H1 (cell line): ENCODE measurements around the gene PFKP. TPM values are rescaled to one million over a fixed set of nuclear protein-coding genes. Genes with fewer than 3 reads are reported as not detected.

ENCODE experiments used
- CTCF ChIA-PET: fragments of 300-600 bp; sonication (Branson Sonifier 250); formaldehyde crosslinking; loops from one replicate; lab custom pipeline; 2021; ENCODE audit not compliant: partially characterized antibody; lab: Charles Lee
- POLR2A ChIA-PET: fragments of 300-600 bp; sonication (Branson Sonifier 250); formaldehyde crosslinking; loops from one replicate; lab custom pipeline; 2021; ENCODE audit warnings: inconsistent platforms; ENCODE audit not compliant: partially characterized antibody; lab: Charles Lee
- DNase-seq, 2 experiments: peaks; one replicate each; pipeline versions ENCODE4 v3.0.0 to v3.0.0-alpha.2; 2010 to 2022; ENCODE audit warnings: low spot score in 2 of 2, low read depth in 1 of 2, mixed read lengths in 1 of 2
- FAIRE-seq: peaks from 2 replicates; lab custom pipeline; 2011; peaks lifted over from hg19 to GRCh38; lab: Jason Lieb, UNC
- H2AFZ ChIP-seq: 2 replicates; pipeline ENCODE4 v1.8.1; 2012; ENCODE audit warnings: low read length, inconsistent platforms
- H2AK5ac ChIP-seq: 2 replicates; pipeline ENCODE4 v1.6.1; 2013; ENCODE audit warnings: low read depth, low read length
- H2BK120ac ChIP-seq: replicated peaks from 2 replicates; pipeline ENCODE3; 2013; ENCODE audit warnings: low read depth, low read length, inconsistent platforms
- H2BK12ac ChIP-seq: 2 replicates; pipeline ENCODE4 v1.6.1; 2013; ENCODE audit warnings: low read depth, low read length
- H2BK15ac ChIP-seq: 2 replicates; pipeline ENCODE4 v1.6.1; 2013; ENCODE audit warnings: low read length
- H2BK20ac ChIP-seq: 2 replicates; pipeline ENCODE4 v1.6.1; 2013; ENCODE audit warnings: low read length
- H2BK5ac ChIP-seq: 2 replicates; pipeline ENCODE4 v1.6.1; 2013; ENCODE audit warnings: low read depth, low read length
- H3K14ac ChIP-seq: 2 replicates; pipeline ENCODE4 v1.6.1; 2013; ENCODE audit warnings: inconsistent platforms; ENCODE audit not compliant: insufficient read length
- H3K18ac ChIP-seq: 2 replicates; pipeline ENCODE4 v1.6.1; 2013; ENCODE audit warnings: low read length; ENCODE audit errors: extremely low read depth
- H3K23ac ChIP-seq: 2 replicates; pipeline ENCODE4 v1.6.1; 2013; ENCODE audit warnings: inconsistent platforms; ENCODE audit not compliant: insufficient read length
- H3K23me2 ChIP-seq: 2 replicates; pipeline ENCODE4 v1.6.1; 2013; ENCODE audit warnings: low read depth, low read length
- H3K27ac ChIP-seq: 2 replicates; pipeline ENCODE4 v1.6.1; 2011; ENCODE audit warnings: low read depth, low read length, inconsistent platforms
- H3K27me3 ChIP-seq, 4 experiments: replicated peaks in 1 of 4; 1 replicate in 1 of 4; 2 replicates in 3 of 4; pipeline versions ENCODE4 v1.6.1 to v1.8.1; 2011 to 2013; ENCODE audit warnings: low read length in 3 of 4, mild to moderate bottlenecking in 3 of 4, inconsistent platforms in 2 of 4, mixed read lengths in 2 of 4, moderate library complexity in 1 of 4; ENCODE audit not compliant: control insufficient read depth in 3 of 4, insufficient read depth in 3 of 4; ENCODE audit errors: extremely low read depth in 1 of 4
- H3K36me3 ChIP-seq, 4 experiments: 2 replicates each; pipeline versions ENCODE4 v1.6.1 to v1.8.1; 2011 to 2013; ENCODE audit warnings: mild to moderate bottlenecking in 4 of 4, low read length in 3 of 4, moderate library complexity in 2 of 4, control low read depth in 1 of 4, inconsistent platforms in 1 of 4; ENCODE audit not compliant: insufficient read depth in 4 of 4, control insufficient read depth in 2 of 4
- H3K4ac ChIP-seq: replicated peaks from 2 replicates; pipeline ENCODE3; 2013; ENCODE audit warnings: low read length, low read depth, mixed read lengths, inconsistent platforms; ENCODE audit not compliant: insufficient read length
- H3K4me1 ChIP-seq, 4 experiments: replicated peaks in 1 of 4; 1 replicate in 1 of 4; 2 replicates in 3 of 4; pipeline versions ENCODE4 v1.6.1 to v1.8.1; 2011 to 2013; ENCODE audit warnings: low read length in 3 of 4, inconsistent platforms in 2 of 4, mixed read lengths in 1 of 4; ENCODE audit not compliant: insufficient read depth in 4 of 4, control insufficient read depth in 3 of 4
- H3K4me2 ChIP-seq, 2 experiments: 2 replicates each; pipeline versions ENCODE4 v1.6.1 to v1.8.1; 2011 to 2013; ENCODE audit warnings: low read depth in 2 of 2, low read length in 2 of 2, control low read depth in 1 of 2, inconsistent platforms in 1 of 2, mild to moderate bottlenecking in 1 of 2; ENCODE audit not compliant: insufficient read depth in 1 of 2
- H3K4me3 ChIP-seq, 4 experiments: fragments of 200-600, 300-600 bp in 1 of 4; sonication (generic), shearing (Covaris generic), sonication (Bioruptor Twin) in 1 of 4; 2 replicates each; pipeline versions ENCODE4 v1.5.1 to v1.8.1; 2011 to 2016; ENCODE audit warnings: low read length in 4 of 4, low read depth in 3 of 4, control low read depth in 2 of 4, inconsistent platforms in 2 of 4, mild to moderate bottlenecking in 2 of 4, mixed read lengths in 1 of 4, moderate library complexity in 1 of 4; ENCODE audit not compliant: insufficient read depth in 2 of 4; ENCODE audit errors: extremely low read depth in 1 of 4
- H3K56ac ChIP-seq: replicated peaks from 2 replicates; pipeline ENCODE3; 2013; ENCODE audit warnings: low read depth, mild to moderate bottlenecking, mixed read lengths, low read length, inconsistent platforms; ENCODE audit not compliant: insufficient read length
- H3K79me1 ChIP-seq: 2 replicates; pipeline ENCODE4 v1.6.1; 2013; ENCODE audit warnings: low read depth, low read length, control low read depth
- H3K79me2 ChIP-seq, 2 experiments: 2 replicates each; pipeline versions ENCODE4 v1.6.1 to v1.8.1; 2012 to 2013; ENCODE audit warnings: low read length in 2 of 2, mild to moderate bottlenecking in 2 of 2, inconsistent platforms in 1 of 2; ENCODE audit not compliant: insufficient read depth in 2 of 2, control insufficient read depth in 1 of 2
- H3K9ac ChIP-seq, 4 experiments: replicated peaks in 1 of 4; 1 replicate in 1 of 4; 2 replicates in 3 of 4; pipeline versions ENCODE4 v1.6.1 to v1.8.1; 2011 to 2013; ENCODE audit warnings: low read depth in 3 of 4, low read length in 3 of 4, control low read depth in 2 of 4, mild to moderate bottlenecking in 2 of 4, moderate library complexity in 2 of 4, inconsistent platforms in 1 of 4; ENCODE audit errors: extremely low read depth in 1 of 4
- H3K9me3 ChIP-seq, 2 experiments: 2 replicates each; pipeline versions ENCODE4 v1.6.1 to v1.8.1; 2012 to 2013; ENCODE audit warnings: mild to moderate bottlenecking in 2 of 2, moderate library complexity in 2 of 2, control low read depth in 1 of 2, inconsistent platforms in 1 of 2, low read depth in 1 of 2, low read length in 1 of 2, mixed read lengths in 1 of 2; ENCODE audit not compliant: insufficient read depth in 2 of 2
- H4K20me1 ChIP-seq, 2 experiments: replicated peaks in 1 of 2; 2 replicates each; pipeline versions ENCODE3 to v1.8.1; 2011 to 2013; ENCODE audit warnings: inconsistent platforms in 2 of 2, low read length in 2 of 2, mild to moderate bottlenecking in 1 of 2; ENCODE audit not compliant: insufficient read depth in 2 of 2, control insufficient read depth in 1 of 2
- H4K5ac ChIP-seq: 2 replicates; pipeline ENCODE4 v1.6.1; 2013; ENCODE audit warnings: low read length, low read depth, mixed read lengths, inconsistent platforms; ENCODE audit not compliant: insufficient read length
- H4K8ac ChIP-seq: 2 replicates; pipeline ENCODE4 v1.8.0; 2013; ENCODE audit warnings: mild to moderate bottlenecking, moderate library complexity, low read length, inconsistent platforms; ENCODE audit not compliant: insufficient read depth; ENCODE audit errors: extremely low read depth
- H4K91ac ChIP-seq: replicated peaks from 2 replicates; pipeline ENCODE3; 2013; ENCODE audit warnings: low read length, mixed read lengths, inconsistent platforms; ENCODE audit not compliant: insufficient read length
- CBX5 ChIP-seq: fragments of 300-800, 300-1000 bp; sonication (generic); IDR thresholded peaks from 2 replicates; pipeline ENCODE4 v1.7.1; 2016; ENCODE audit warnings: antibody characterized with exemption, low read length, low read depth
- CEBPB ChIP-seq: IDR thresholded peaks from 2 replicates; pipeline ENCODE4 v1.6.1; 2012; ENCODE audit warnings: low read depth, low read length
- CHD1 ChIP-seq: IDR thresholded peaks from 2 replicates; pipeline ENCODE4 v1.6.1; 2012; ENCODE audit warnings: low read depth, low read length, improper control_type of control experiment
- CTBP2 ChIP-seq: IDR thresholded peaks from 2 replicates; pipeline ENCODE4 v1.7.0; 2011; ENCODE audit warnings: borderline replicate concordance, mild to moderate bottlenecking, moderate library complexity, mixed read lengths, low read length; ENCODE audit not compliant: insufficient read depth, insufficient read length
- PHF8 ChIP-seq: fragments of 200-600 bp; sonication (generic); conservative IDR thresholded peaks from 2 replicates; pipeline ENCODE4 v1.7.1; 2012; ENCODE audit warnings: low read depth, mild to moderate bottlenecking, inconsistent platforms, low read length, moderate library complexity
- POLR2AphosphoS5 ChIP-seq: IDR thresholded peaks from 2 replicates; pipeline ENCODE4 v1.6.1; 2011; ENCODE audit warnings: low read depth, low read length
- POU5F1 ChIP-seq: IDR thresholded peaks from 2 replicates; pipeline ENCODE4 v1.6.1; 2011; ENCODE audit warnings: low read depth, mild to moderate bottlenecking, low read length, moderate library complexity
- RBBP5 ChIP-seq: IDR thresholded peaks from 2 replicates; pipeline ENCODE4 v1.7.1; 2012; ENCODE audit warnings: low read depth, mild to moderate bottlenecking, inconsistent platforms, low read length, moderate library complexity, borderline replicate concordance
- RFX5 ChIP-seq: IDR thresholded peaks from 2 replicates; pipeline ENCODE4 v1.6.1; 2011; ENCODE audit warnings: low read depth, low read length, improper control_type of control experiment, borderline replicate concordance
- SP4 ChIP-seq: IDR thresholded peaks from 2 replicates; pipeline ENCODE4 v1.6.1; 2012; ENCODE audit warnings: low read length, inconsistent platforms
- TEAD4 ChIP-seq: IDR thresholded peaks from 2 replicates; pipeline ENCODE4 v1.6.1; 2012; ENCODE audit warnings: low read depth, low read length, inconsistent platforms, mixed read lengths
- YY1 ChIP-seq: IDR thresholded peaks from 2 replicates; pipeline ENCODE4 v1.6.1; 2011; ENCODE audit warnings: low read depth, mild to moderate bottlenecking, low read length
- whole genome bisulfite sequencing, 2 experiments: shearing (Covaris generic) in 1 of 2; methylation state at CpG; one replicate each; pipeline versions ENCODE4 v1.1.6 to v1.1.7; 2013 to 2015; ENCODE audit warnings: low lambda C conversion rate in 2 of 2, mixed read lengths in 2 of 2, inconsistent platforms in 1 of 2, low coverage in 1 of 2, missing lambda C conversion rate in 1 of 2; ENCODE audit not compliant: insufficient replicate concordance in 2 of 2, insufficient coverage in 1 of 2, insufficient read length in 1 of 2; ENCODE audit errors: extremely low coverage in 1 of 2, missing lambda C conversion rate in 1 of 2; 5-methylcytosine and 5-hydroxymethylcytosine counted together
- polyA plus RNA-seq, 7 experiments: library from polyadenylated mRNA; depleted of rRNA in 3 of 7; stranded (reverse) in 5 of 7; unstranded in 2 of 7; fragments of >200 nt in 5 of 7; fragments of 200-250 nt in 2 of 7; gene quantifications; 1 replicate in 5 of 7; 2 replicates in 1 of 7; 4 replicates in 1 of 7; pipeline versions ENCODE4 v1.2.1 to v1.2.3, GENCODE V29; 2011 to 2013; ENCODE audit warnings: missing spikeins in 2 of 7, mixed read lengths in 2 of 7
- total RNA-seq: library from RNA; stranded (reverse); fragmentation: NEBNext Ultra II Directional; extraction: Animal tissue kit (Norgen Biotek cat#: 25700); gene quantifications from 2 replicates; pipeline ENCODE4 v1.2.1, GENCODE V29; 2021
- TF ChIP-seq, protein P1 (sequence below), 3 experiments: IDR thresholded peaks; 1 replicate in 2 of 3; 2 replicates in 1 of 3; pipeline versions ENCODE4 v1.5.1 to v1.6.1; 2011; ENCODE audit warnings: low read length in 3 of 3, mild to moderate bottlenecking in 3 of 3, inconsistent platforms in 2 of 3, low read depth in 1 of 3, moderate library complexity in 1 of 3; ENCODE audit not compliant: insufficient read depth in 1 of 3; ENCODE audit errors: control extremely low read depth in 1 of 3

Gene PFKP
- total and polyA plus RNA-seq, 2 of the 8 experiments (the other 6 are each of a cell fraction or from before 2014, with no cell fraction given) = 51.2 to 128 TPM

GRCh38 chr10:3146289-3146688 lies 78.9 kb downstream of the PFKP start:
- Histone ChIP-seq H4K5ac (no peak overlapping the region), H3K4me2 (no peak overlapping the region), H3K36me3 (peaks cover 2 to 28% (median 10%) of the 10 kb centered on the region in 4 experiments; a peak in 5 of 8 replicates), H3K79me2 (no peaks in the 10 kb centered on the region), H2AK5ac (no peak overlapping the region), H2AFZ (no peak overlapping the region), H2BK20ac (no peak overlapping the region), H3K56ac (no peak overlapping the region), H3K18ac (no peak overlapping the region), H3K9me3 (no peaks in the 10 kb centered on the region), H2BK5ac (no peak overlapping the region), H3K79me1 (no peaks in the 10 kb centered on the region), H3K4me3 (no peak overlapping the region), H3K27ac (no peak overlapping the region), H4K91ac (no peak overlapping the region), H2BK15ac (no peak overlapping the region), H3K9ac (no peak overlapping the region), H3K23ac (no peak overlapping the region), H3K4me1 (no peaks in the 10 kb centered on the region), H4K20me1 (peaks cover 0 to 2% of the 10 kb centered on the region in 2 experiments), H3K14ac (no peak overlapping the region), H2BK12ac (no peak overlapping the region), H3K27me3 (no peaks in the 10 kb centered on the region), H3K4ac (no peak overlapping the region), H4K8ac (no peak overlapping the region), H2BK120ac (no peak overlapping the region), H3K23me2 (no peaks in the 10 kb centered on the region)
- POLR2A ChIA-PET = interaction anchor here (0.8 to 1.3 kb wide), 2 partner anchors 9 to 23 kb away, joined by 4 to 7 read pairs; no protein-coding TSS in a partner anchor
- 86% methylated on average over 6 of the region's 8 CpGs; no CpG with 5 or more reads in 1 of the 2 experiments for WGBS, 2 experiments
- FAIRE-seq = no peak
- CTCF ChIA-PET = no interaction called here
- DNase-seq = no peak
- TF ChIP-seq CTBP2 (no peak), RFX5 (no peak), SP4 (no peak), POLR2AphosphoS5 (no peak), POU5F1 (no peak), YY1 (no peak), CBX5 (no peak), TEAD4 (no peak), CEBPB (no peak), PHF8 (no peak), RBBP5 (no peak), CHD1 (no peak)
- TF ChIP-seq, protein P1, sequence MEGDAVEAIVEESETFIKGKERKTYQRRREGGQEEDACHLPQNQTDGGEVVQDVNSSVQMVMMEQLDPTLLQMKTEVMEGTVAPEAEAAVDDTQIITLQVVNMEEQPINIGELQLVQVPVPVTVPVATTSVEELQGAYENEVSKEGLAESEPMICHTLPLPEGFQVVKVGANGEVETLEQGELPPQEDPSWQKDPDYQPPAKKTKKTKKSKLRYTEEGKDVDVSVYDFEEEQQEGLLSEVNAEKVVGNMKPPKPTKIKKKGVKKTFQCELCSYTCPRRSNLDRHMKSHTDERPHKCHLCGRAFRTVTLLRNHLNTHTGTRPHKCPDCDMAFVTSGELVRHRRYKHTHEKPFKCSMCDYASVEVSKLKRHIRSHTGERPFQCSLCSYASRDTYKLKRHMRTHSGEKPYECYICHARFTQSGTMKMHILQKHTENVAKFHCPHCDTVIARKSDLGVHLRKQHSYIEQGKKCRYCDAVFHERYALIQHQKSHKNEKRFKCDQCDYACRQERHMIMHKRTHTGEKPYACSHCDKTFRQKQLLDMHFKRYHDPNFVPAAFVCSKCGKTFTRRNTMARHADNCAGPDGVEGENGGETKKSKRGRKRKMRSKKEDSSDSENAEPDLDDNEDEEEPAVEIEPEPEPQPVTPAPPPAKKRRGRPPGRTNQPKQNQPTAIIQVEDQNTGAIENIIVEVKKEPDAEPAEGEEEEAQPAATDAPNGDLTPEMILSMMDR (IDR thresholded peaks at IDR 0.05; ENCODE audit: control extremely low read depth in 1 of 3, insufficient read depth in 1 of 3, low read depth in 1 of 3, low read length in 3 of 3) = no peak
